ENCODE measurements around the gene C14orf132. TPM values are rescaled to one million over a fixed set of nuclear protein-coding genes. Genes with fewer than 3 reads are reported as not detected.

Gene C14orf132
- total RNA-seq, 1 donor from 2014 or later, result 32.6 TPM

DNA sequence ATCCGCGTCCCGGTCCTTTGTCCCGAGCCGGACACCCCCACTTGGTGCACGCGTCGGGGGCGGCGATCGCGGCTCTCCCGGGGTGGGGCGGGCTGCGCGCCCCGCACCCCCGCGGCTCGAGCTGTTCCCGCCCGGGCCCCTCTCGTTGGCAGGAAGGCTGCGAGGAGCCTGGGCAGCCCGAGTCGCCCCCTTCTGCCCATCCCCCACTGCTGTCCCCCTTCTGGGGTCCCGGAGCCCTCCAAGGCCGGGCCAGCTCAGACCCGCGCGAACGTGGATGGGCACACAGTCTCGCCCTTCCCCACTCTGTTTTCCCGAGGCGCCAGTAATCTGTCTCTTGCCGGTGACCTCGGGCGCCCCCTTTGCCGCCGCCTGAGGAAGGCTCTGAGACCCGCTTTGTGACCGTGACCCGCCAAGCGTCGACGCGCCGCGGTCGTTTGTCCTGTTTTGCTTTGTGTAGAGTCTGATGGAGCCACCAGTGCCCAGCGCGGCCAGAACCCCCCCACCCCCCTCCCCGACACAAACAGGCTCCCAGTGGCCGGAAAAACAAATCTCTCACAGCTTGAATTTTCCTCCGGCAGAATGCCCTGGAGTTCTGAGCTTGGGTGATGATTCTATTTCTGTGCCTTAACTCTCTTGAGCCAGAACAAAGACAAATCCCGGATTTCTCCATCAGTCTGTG lies 610 bp downstream of the C14orf132 start:
- FAIRE-seq (no peak), DNase-seq (ENCODE audit: low spot score in 2 of 2) (peak; percentile 37 to 49)

- FAIRE-seq (no peak), DNase-seq (ENCODE audit: low spot score in 2 of 2) (no peak)
Observed at GRCh38 chr14:96040828-96041371, 1.7 kb downstream of the C14orf132 start.

DNA sequence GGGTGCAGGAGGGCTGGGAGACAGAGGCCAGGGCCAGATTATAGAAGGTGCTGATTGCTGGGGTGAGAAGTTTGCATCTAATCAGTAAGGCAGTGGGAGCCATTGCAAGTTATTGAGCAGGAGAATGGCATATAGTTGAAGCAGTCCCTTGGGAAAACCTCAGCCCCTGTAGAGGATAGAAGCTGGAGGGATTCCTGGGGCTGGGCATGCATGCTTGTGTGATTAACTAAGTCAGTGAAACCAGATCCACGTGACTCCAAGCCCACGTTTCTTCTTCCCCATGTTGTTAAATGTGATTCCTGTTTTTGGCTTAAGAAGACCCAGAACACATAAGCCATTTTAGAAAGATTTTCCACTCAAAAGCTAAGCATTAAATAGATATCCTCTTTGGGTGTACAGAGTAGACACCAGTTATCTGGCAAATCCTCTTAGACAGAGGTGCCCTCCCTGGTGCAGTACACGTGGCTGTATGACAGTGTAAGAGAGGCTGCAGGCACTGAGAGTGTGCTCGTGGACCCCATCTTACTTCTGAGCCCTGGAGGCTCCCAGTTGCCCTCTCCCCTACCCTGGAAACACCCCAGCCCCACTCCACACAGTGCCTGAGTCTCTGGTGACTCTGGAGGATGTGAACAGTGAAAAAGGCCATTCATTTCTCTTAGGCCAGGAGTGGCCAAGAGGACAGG lies 3.2 kb downstream of the C14orf132 start:
- no peak for DNase-seq (ENCODE audit: low spot score in 2 of 2)
- FAIRE-seq, result no peak

DNA sequence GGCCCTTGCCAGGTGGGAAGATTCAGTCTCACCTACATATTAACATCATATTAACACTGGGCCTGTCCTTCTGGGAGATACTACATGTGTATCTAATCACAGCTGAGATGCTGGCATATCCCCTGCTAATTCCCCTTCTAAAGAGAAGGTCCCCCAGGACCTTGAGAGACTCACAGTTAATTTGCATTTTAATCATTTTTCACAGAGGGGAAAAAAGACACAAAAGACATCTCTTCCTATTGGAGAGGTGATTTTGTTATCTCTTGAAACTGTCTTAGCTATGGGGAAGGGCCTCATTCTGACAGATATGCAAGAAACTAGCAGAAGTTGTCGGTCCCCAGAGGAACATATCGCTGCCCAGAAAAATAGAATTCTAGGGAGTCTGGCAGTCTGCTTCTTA lies 7.5 kb downstream of the C14orf132 start:
- FAIRE-seq (no peak), DNase-seq (ENCODE audit: low spot score in 2 of 2) (no peak)

GRCh38 chr14:96047101-96047500 lies 7.9 kb downstream of the C14orf132 start:
- no peak for FAIRE-seq

DNA sequence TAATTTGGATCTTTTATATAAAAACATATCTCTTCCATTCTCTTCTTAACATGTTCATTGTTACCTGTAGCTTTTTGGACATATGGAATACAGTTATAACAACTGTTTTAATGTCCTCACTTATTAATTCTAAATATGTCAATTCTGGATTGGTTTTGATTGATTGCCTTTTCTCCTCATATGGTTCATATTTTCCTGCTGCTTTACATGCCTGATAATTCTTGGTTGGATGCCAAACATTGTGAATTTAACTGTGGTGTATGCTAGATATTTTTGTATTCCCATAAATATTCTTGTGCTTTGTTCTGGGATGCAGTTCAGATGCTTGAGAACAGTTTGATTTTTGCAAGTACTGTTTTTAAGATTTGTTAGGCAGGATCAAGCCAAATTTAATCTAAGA lies 10.8 kb downstream of the C14orf132 start:
- DNase-seq (ENCODE audit: low spot score in 2 of 2) (no peak), FAIRE-seq (no peak)

More at GRCh38 chr14:96047101-96047500, 7.9 kb downstream of the C14orf132 start:
- DNase-seq (ENCODE audit: low spot score in 2 of 2), result no peak

GRCh38 chr14:96050482-96050881 lies 11.3 kb downstream of the C14orf132 start:
- FAIRE-seq, result no peak
- no peak for DNase-seq (ENCODE audit: low spot score in 2 of 2)

DNA sequence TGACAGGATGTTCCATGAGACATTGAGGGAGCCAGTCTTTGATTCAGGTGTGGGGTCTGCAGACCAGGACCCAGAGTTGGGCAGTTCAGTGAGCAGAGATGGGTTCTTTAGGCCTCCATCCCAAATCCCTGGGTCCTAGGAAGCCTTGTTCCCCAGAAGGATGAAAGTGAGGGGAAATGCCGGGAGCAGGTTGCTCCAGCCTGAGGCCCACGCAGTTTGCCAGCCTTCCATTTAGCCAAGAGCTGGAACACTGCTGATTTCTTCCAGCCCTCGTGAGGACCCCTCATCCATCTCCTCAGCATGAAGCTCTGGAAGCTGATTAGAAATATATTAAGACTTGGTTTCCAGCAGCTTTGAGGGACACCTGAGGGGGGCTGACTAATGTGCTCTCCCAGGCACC lies 12.1 kb downstream of the C14orf132 start:
- no peak for DNase-seq (ENCODE audit: low spot score in 2 of 2)
- FAIRE-seq, result no peak

DNA sequence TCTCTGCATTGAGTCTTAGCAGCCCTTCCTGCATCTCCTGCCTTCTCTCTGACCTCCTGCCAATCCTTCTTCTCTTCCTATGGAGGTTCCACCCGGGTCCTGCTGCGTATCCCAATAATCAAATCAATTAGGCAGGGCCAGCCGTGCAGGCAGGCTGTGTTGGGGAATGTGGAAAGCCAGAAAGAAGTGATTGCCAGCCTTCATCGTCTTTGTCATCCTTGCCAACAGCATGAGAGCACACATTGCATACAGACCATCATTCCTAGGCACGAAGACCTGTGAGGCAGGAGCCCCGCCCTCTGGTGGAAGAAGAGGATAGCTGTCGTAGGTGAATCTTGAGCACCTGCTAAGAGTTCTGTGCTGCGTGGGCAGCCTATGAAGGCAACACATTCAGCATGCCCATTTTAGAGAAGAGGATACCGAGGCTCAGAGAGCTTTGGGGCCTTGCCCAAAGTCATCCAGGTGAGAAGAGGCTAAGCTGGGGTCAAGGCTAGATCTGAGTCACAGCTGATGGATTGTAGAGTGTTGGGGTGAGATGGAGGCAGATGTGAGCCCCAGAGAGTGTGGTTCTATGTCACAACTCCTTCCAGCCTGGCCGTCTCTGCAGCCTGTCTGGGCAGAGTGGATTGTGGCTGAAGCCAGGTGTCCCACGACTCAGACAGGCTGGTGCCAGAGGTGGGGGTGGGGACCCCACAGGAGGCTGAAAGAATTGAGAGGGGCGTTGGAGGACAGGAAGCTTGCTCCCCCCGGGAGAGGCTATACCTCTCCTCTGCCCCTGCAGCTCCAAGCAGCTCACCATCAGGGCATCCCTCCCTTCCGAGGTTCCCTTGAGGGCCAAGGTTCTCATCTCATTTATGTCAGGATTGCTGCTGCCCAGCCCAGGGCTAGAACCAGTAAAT lies 12.7 kb downstream of the C14orf132 start:
- FAIRE-seq (no peak), DNase-seq (ENCODE audit: low spot score in 2 of 2) (no peak)

DNA sequence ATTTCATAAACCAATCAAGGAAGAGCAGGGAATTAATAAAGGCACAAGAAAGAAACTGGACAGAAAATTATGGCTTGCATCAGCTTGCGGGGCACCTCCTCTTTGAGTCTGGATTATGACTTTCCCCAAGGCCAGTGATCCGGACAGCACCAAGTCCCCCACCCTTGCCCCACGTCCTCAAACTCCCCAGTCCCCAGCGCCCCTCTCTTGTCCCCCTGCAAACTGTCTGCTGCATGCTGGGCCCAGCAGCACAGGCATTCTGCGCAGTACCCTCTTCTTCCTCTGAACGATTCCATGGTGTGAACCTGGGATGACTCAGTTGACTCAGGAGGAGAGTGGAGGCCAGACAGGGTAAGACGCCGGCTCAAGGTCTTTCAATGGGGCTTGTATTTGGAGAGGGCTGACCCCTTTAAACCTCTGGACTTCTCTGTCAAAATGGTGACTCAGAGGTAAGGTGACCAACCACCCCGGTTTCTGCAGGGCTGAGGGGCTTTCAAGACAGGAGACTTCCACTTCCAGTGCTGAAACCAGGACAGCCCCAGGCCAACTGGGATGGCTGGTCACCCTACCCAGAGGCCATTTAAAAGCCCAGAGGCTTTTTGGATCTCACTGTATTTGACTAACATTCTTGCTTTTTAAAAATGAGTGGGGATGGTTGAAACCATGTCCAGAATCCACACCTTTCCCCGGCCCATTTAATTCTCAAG lies 13.5 kb downstream of the C14orf132 start:
- FAIRE-seq, result no peak
- DNase-seq (ENCODE audit: low spot score in 2 of 2), result no peak

- no peak for DNase-seq (ENCODE audit: low spot score in 2 of 2)
Observed at GRCh38 chr14:96053248-96053599, 14.1 kb downstream of the C14orf132 start.

DNA sequence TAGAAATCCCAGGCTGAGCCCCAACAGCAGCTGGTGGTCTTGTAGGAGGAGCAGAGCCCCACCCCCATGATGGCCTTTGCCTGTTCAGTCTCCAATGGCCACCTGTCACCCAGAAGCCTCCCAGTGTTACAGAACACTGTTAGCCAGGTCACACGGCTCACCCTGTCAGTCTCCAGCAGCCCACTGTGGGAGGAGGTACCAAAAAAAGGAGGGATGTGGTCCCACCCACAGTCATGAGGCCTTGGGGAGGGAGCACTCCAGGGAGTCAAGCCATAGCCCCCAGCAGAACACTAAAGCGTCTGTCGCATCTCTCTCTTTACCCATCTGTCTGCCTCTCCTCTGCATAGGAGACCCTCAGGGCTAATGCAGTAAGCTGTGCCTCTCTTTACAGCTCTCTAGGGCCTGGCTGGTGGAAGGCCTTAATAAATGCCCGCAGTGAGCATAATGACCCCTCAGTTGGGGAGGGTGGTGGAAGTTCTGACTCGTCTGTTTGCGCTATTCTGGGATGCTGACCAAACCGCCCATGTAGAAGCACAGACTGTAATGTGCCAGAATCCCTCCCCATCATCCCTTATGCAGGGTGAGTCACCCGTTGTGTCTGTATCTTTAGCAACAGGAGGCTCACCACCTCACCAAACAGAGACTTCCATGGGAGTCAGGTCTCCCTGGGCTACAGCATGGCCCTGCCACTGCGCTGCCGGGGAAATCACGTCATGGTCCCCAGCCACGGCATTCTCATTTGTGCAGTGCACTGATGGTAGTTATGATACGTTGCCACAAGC lies 14.6 kb downstream of the C14orf132 start:
- no peak for FAIRE-seq
- DNase-seq (ENCODE audit: low spot score in 2 of 2), result peak; percentile 27 to 74

More at GRCh38 chr14:96053248-96053599, 14.1 kb downstream of the C14orf132 start:
- no peak for FAIRE-seq

GRCh38 chr14:96054661-96055060 lies 15.5 kb downstream of the C14orf132 start:
- DNase-seq (ENCODE audit: low spot score in 2 of 2), result no peak
- no peak for FAIRE-seq

GRCh38 chr14:96055065-96055752 lies 16.0 kb downstream of the C14orf132 start:
- FAIRE-seq, result no peak
- no peak for DNase-seq (ENCODE audit: low spot score in 2 of 2)

- no peak for FAIRE-seq
- peak in 1 of 2 donors; percentile 33 for DNase-seq (ENCODE audit: low spot score in 2 of 2)
Observed at GRCh38 chr14:96055753-96056508, 16.8 kb downstream of the C14orf132 start.

GRCh38 chr14:96056509-96057422 lies 17.6 kb downstream of the C14orf132 start:
- no peak for FAIRE-seq

GRCh38 chr14:96057738-96058137 lies 18.6 kb downstream of the C14orf132 start:
- DNase-seq (ENCODE audit: low spot score in 2 of 2) (no peak), FAIRE-seq (no peak)

More at GRCh38 chr14:96056509-96057422, 17.6 kb downstream of the C14orf132 start:
- DNase-seq (ENCODE audit: low spot score in 2 of 2), result no peak

All from frontal cortex (tissue), 4 donors.